ENCODE results near the gene PPP1R37.

The PPP1R37 gene

DNA sequence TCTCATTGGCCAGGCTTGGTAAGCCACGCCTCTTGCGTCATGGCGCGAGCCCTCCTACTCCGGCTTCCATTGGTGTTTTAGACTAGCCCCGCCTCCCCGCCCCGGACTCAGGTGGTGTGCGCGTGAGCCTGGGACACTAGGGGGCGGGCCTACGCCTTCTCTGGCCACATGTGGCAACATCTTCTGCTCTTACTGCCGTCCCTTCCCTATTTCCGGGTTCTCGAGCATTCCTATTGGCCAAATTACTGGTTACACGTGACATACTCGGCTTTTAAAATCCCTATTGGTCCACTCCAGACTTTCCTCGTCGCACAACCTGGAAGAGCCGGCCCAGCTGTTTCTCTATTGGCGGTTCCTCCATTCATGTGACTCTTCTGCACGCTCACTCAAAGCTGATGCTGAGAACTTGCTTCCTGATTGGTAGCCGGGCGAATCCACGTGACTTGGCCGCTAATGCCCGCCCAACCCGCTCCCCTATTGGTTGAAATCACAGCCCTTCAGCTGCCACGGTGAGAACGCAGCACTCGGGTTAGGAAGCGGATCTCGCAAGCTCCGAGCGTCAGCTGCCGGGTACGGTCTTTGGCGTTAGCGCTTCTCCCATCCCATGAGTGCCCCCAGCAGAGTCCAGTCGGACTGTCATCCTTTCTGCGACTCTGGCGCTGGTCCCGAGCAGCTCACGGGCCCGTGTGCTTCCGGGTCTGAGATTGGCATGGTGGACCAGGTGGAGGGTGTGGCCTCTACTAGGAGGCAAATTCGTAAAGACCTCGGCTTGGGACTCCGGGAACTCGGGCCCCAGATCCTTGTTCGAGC is 85.5 kb downstream of the PPP1R37 start, which contains the start of gene BLOC1S3:
BLOC1S3 (plus strand) TSS at position 523 of the 810 bp plus-strand sequence. CDS start 513 bp downstream, outside the sequence.
- Histone ChIP-seq H4K20me1 (ENCODE audit: control insufficient read depth, insufficient read depth, low read depth, low read length) (no peaks in the 10 kb centered on the region; the same call in 1 of the 2 replicates), H3K27me3 (ENCODE audit: control insufficient read depth, low read length) (no peaks in the 10 kb centered on the region), H3K4me3 (ENCODE audit: low read length) (peak within 1 kb of the TSS; percentile 100), H3K4me1 (ENCODE audit: control insufficient read depth, low read length) (peaks cover 25% of the 10 kb centered on the region), H3K27ac (ENCODE audit: low read depth, low read length) (peak within 1 kb of the TSS; percentile 68), H3K4me2 (ENCODE audit: low read length) (peak within 1 kb of the TSS; percentile 99), H3K9me3 (ENCODE audit: control insufficient read depth, insufficient read depth, low read length) (no peaks in the 10 kb centered on the region), H3K79me2 (ENCODE audit: control insufficient read depth, low read length) (peaks cover 57% of the 10 kb centered on the region), H3K36me3 (ENCODE audit: control insufficient read depth, low read length) (peaks cover 17% of the 10 kb centered on the region), H3F3A (ENCODE audit: control insufficient read depth, insufficient read depth) (no peaks in the 10 kb centered on the region), H3K9me2 (replicated peaks; ENCODE audit: control insufficient read depth, low read length) (no peaks in the 10 kb centered on the region)
- TF ChIP-seq, protein P1, sequence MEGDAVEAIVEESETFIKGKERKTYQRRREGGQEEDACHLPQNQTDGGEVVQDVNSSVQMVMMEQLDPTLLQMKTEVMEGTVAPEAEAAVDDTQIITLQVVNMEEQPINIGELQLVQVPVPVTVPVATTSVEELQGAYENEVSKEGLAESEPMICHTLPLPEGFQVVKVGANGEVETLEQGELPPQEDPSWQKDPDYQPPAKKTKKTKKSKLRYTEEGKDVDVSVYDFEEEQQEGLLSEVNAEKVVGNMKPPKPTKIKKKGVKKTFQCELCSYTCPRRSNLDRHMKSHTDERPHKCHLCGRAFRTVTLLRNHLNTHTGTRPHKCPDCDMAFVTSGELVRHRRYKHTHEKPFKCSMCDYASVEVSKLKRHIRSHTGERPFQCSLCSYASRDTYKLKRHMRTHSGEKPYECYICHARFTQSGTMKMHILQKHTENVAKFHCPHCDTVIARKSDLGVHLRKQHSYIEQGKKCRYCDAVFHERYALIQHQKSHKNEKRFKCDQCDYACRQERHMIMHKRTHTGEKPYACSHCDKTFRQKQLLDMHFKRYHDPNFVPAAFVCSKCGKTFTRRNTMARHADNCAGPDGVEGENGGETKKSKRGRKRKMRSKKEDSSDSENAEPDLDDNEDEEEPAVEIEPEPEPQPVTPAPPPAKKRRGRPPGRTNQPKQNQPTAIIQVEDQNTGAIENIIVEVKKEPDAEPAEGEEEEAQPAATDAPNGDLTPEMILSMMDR (IDR thresholded peaks at IDR 0.05; ENCODE audit: low read depth, low read length, poor library complexity, severe bottlenecking): peak; percentile 62
- TF ChIP-seq EZH2phosphoT487 (IDR thresholded peaks at IDR 0.05; ENCODE audit: borderline replicate concordance, low read length): no peak

DNA sequence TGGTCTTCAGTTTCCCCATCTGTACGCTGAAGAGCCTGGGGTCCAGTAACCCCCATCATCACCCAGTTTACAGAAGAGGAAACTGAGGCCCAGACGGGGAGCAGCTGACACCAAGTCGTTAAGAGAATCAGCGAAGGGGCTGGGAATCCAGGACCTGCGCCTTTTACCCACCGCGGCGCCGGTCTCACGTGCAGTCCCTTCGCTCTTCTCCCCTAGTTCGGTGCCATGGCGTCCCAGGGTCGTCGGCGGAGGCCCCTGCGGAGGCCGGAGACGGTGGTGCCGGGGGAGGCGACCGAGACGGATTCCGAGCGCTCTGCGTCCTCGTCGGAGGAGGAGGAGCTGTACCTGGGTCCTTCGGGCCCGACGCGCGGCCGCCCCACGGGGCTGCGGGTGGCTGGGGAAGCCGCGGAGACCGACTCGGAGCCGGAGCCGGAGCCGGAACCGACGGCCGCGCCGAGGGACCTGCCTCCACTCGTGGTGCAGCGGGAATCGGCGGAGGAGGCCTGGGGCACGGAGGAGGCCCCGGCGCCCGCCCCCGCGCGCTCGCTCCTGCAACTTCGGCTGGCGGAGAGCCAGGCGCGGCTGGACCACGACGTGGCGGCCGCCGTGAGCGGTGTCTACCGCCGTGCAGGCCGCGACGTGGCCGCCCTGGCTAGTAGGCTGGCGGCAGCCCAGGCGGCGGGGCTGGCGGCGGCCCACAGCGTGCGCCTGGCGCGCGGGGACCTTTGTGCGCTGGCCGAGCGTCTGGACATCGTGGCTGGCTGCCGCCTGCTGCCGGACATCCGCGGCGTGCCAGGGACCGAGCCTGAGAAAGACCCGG is 86.3 kb downstream of the PPP1R37 start:
- peaks cover 25% of the 10 kb centered on the region for H3K4me1 ChIP-seq (ENCODE audit: control insufficient read depth, low read length)
- peaks cover 55% of the 10 kb centered on the region for H3K79me2 ChIP-seq (ENCODE audit: control insufficient read depth, low read length)
- H3K9me2 ChIP-seq (replicated peaks; ENCODE audit: control insufficient read depth, low read length): no peaks in the 10 kb centered on the region
- peak overlapping the region; percentile 100 for H3K4me3 ChIP-seq (ENCODE audit: low read length)
- peak overlapping the region; percentile 96 for H3K4me2 ChIP-seq (ENCODE audit: low read length)
- H3K27ac ChIP-seq (ENCODE audit: low read depth, low read length): peak overlapping the region; percentile 68
- TF ChIP-seq EZH2phosphoT487 (IDR thresholded peaks at IDR 0.05; ENCODE audit: borderline replicate concordance, low read length): no peak
- TF ChIP-seq, protein P1 (IDR thresholded peaks at IDR 0.05; ENCODE audit: low read depth, low read length, poor library complexity, severe bottlenecking): no peak
- H3K27me3 ChIP-seq (ENCODE audit: control insufficient read depth, low read length): no peaks in the 10 kb centered on the region
- no peaks in the 10 kb centered on the region; the same call in 1 of the 2 replicates for H4K20me1 ChIP-seq (ENCODE audit: control insufficient read depth, insufficient read depth, low read depth, low read length)
- peaks cover 17% of the 10 kb centered on the region for H3K36me3 ChIP-seq (ENCODE audit: control insufficient read depth, low read length)
- H3F3A ChIP-seq (ENCODE audit: control insufficient read depth, insufficient read depth): no peaks in the 10 kb centered on the region
- H3K9me3 ChIP-seq (ENCODE audit: control insufficient read depth, insufficient read depth, low read length): no peaks in the 10 kb centered on the region

GRCh38 chr19:45179892-45180370 is 87.0 kb downstream of the PPP1R37 start:
- Histone ChIP-seq H3K79me2 (ENCODE audit: control insufficient read depth, low read length) (peaks cover 52% of the 10 kb centered on the region), H3K27ac (ENCODE audit: low read depth, low read length) (no peak overlapping the region), H3K9me3 (ENCODE audit: control insufficient read depth, insufficient read depth, low read length) (no peaks in the 10 kb centered on the region), H3F3A (ENCODE audit: control insufficient read depth, insufficient read depth) (no peaks in the 10 kb centered on the region), H3K27me3 (ENCODE audit: control insufficient read depth, low read length) (no peaks in the 10 kb centered on the region), H3K9me2 (replicated peaks; ENCODE audit: control insufficient read depth, low read length) (no peaks in the 10 kb centered on the region), H3K4me1 (ENCODE audit: control insufficient read depth, low read length) (peaks cover 25% of the 10 kb centered on the region), H3K4me2 (ENCODE audit: low read length) (peak overlapping the region; percentile 96), H3K4me3 (ENCODE audit: low read length) (peak overlapping the region; percentile 100), H3K36me3 (ENCODE audit: control insufficient read depth, low read length) (peaks cover 17% of the 10 kb centered on the region), H4K20me1 (ENCODE audit: control insufficient read depth, insufficient read depth, low read depth, low read length) (no peaks in the 10 kb centered on the region; the same call in 1 of the 2 replicates)
- TF ChIP-seq EZH2phosphoT487 (IDR thresholded peaks at IDR 0.05; ENCODE audit: borderline replicate concordance, low read length): no peak
- TF ChIP-seq, protein P1 (IDR thresholded peaks at IDR 0.05; ENCODE audit: low read depth, low read length, poor library complexity, severe bottlenecking): no peak
